ENCODE measurements around the gene ZNF462. TPM values are rescaled to one million over a fixed set of nuclear protein-coding genes. Genes with fewer than 3 reads are reported as not detected.
"Not testable (repeated sequence)": the region's sequence is repeated elsewhere in the genome, so short reads cannot be mapped to it uniquely, and the experiment has no call there.

Gene ZNF462, protein sequence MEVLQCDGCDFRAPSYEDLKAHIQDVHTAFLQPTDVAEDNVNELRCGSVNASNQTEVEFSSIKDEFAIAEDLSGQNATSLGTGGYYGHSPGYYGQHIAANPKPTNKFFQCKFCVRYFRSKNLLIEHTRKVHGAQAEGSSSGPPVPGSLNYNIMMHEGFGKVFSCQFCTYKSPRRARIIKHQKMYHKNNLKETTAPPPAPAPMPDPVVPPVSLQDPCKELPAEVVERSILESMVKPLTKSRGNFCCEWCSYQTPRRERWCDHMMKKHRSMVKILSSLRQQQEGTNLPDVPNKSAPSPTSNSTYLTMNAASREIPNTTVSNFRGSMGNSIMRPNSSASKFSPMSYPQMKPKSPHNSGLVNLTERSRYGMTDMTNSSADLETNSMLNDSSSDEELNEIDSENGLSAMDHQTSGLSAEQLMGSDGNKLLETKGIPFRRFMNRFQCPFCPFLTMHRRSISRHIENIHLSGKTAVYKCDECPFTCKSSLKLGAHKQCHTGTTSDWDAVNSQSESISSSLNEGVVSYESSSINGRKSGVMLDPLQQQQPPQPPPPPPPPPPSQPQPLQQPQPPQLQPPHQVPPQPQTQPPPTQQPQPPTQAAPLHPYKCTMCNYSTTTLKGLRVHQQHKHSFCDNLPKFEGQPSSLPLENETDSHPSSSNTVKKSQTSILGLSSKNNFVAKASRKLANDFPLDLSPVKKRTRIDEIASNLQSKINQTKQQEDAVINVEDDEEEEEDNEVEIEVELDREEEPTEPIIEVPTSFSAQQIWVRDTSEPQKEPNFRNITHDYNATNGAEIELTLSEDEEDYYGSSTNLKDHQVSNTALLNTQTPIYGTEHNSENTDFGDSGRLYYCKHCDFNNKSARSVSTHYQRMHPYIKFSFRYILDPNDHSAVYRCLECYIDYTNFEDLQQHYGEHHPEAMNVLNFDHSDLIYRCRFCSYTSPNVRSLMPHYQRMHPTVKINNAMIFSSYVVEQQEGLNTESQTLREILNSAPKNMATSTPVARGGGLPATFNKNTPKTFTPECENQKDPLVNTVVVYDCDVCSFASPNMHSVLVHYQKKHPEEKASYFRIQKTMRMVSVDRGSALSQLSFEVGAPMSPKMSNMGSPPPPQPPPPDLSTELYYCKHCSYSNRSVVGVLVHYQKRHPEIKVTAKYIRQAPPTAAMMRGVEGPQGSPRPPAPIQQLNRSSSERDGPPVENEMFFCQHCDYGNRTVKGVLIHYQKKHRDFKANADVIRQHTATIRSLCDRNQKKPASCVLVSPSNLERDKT (N-terminal part only)
- total RNA-seq: 10.8 and 14.7 TPM in 2 replicates
- polyA plus RNA-seq (2012): 7.1 TPM

DNA sequence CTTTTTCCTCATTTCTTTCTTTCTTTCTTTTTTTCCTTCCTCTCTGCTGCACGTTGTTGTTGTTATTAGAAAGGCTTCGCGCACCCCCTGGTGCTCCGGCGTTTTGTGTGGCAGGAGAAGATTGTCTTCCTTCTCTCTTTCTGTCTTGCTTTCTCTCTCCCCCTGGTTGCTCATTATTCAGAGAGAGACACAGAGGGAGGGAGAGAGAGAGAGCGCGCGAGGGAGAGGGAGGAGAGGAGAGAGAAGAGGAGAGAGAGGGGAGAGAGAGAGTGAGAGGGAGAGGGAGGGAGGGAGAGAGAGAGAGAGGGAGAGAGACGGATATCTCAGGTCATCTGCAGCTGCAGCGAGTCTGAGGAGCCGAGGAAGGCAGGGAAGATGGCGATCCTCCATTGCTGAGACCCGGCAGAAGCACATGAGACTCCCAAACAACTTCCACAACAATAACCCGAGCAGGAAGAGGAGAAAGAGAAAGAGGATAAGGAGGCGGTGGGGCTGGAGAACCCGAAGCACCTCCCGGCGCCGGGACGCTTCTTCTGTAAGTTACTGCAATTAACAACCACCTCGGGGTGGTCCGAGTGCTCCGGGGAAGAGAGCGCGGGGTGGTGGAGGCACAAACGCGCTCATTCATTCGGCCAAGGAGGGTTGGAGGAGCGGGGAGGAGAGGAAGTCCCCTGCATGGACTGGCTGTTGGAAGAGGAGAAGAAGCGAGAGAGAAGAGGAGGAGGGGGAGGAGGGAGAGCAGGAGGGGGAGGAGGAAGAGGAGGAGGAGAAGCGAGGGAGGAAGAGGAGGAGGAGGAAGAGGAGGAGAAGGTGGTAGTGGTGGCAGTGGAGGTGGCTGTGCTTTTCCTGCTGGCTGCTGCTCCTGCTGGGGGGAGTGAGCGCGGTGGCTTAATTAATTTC lies at the start of gene ZNF462:
Gene ZNF462, plus strand, starts transcription at position 346 of the 900 bp plus-strand sequence. CDS start 60,218 bp downstream, outside the sequence.
- peak; percentile 90 for DNase-seq (ENCODE audit: low read depth)

DNA sequence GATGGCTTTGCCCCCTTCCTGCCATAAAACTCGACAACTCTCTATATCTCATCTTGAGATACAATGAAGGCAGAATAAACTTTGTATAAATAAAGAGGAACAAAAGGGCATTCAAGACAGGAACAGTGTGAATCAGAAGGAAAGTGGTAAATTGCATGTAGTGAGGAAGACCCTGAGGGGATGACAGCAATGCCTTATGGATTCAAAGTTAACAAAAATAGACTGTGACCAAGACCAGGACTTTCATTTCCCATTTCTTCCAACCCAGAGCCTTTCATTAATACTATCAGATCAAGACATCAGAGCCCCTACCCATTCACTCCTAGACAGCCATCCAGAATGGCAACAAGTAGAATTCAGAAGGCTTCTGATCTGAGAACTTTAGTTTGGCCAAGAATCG lies 46.4 kb upstream of the ZNF462 start:
- no peak for DNase-seq (ENCODE audit: low read depth)

DNA sequence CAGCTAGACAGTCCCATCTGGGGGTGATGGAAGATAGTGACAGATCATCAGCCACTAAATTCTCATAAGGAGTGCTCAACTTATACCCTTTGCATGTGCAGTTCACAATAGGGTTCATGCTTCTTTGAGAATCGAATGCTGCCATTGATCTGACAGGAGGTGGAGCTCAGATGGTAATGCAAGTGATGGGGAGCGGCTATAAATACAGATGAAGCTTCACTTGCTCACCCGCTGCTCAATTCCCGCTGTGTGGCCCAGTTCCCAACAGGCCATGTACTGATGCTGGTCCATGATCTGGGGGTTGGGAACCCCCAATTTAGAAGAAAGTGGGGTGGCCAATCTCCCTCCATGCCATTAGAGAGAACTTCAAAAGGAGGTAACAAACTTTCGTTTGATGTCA lies 44.9 kb upstream of the ZNF462 start:
- no peak for DNase-seq (ENCODE audit: low read depth)

DNA sequence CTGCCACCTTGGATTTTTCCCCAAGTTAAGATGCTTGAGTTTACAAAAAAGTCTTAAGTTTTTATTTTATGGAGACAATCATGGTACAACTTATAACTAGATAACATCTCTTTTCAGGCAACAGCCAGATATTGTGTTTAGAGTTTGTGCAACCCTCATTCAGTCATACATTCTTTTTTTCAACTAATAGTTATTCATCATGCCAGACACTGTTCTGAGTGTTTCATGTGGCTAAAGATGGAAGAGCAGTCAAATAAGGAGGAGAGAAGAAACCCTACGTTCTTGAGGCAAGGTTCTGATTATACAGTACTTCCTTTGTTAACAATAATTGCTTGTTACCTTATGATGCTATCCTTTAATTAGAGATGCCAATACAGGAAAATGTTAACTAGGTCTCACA lies 42.1 kb upstream of the ZNF462 start:
- no peak for DNase-seq (ENCODE audit: low read depth)

DNA sequence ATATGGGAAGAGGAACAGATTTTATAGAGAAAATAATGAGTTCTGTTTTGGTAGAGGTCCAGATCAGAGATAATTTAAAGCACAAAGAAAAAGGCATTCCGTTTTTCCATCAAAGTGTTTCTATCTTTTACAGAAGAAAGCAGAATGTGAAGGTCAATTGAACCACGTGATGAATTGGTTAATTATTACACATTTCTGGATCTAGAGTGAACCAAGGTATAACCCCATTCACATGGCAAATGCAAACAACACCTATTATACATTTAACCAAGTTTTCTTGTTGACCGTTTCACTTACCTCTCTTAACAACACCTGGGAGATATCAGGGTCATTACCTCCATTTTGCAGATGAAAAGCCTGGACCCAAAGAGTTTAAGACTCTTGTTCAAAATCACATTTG lies 34.9 kb upstream of the ZNF462 start:
- DNase-seq (ENCODE audit: low read depth): no peak

DNA sequence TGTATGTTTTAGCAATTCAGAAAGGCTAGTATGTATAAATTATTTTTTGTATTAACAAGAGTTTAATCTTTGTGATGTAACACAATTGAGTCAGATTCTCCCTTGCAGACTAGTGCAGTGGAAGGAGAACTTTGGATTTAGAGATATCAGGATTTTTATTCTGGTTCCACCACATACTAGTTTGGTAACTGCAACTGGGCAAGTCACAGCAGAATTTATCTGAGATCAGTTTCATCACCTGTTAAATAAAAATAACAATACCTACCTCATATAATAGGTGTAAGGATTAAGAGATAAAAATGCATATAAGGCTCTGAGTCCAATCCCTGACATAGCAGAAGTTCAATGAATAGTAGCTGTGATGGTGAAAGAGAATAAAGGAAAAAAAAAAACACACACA lies 34.0 kb upstream of the ZNF462 start:
- DNase-seq (ENCODE audit: low read depth): no peak

DNA sequence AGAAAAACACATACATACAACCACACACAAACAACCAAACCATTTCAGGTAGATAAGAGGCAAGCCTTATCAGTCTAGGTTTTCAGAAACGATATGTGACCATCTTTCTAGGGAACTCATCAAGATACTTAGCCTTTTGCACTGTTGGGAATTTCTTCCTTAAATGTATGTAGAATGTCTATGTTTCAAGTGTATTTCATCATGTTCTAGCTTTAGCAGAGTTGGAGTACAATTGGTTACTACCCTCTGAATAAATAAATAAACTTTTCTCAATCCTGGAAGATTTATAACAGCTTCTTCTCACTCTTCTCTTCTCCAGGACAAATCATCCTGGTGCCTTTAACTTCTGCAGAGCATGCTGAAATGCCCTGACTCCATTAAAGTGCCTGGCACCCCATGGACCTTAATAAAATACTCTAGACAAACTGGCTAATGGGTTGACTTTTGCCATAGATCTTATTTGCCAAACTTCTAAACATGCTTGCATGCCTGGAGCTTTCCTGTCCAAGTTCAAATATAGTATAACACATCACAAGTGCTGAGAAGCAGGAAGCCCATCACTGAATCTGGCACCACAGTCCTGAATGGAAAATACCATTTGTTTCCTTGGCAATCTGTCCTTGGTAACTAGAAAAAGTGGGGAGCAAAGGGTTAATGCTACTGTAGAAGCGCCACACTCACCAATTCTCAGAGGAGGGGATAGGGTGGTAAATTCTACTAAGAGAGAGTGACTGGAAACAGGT lies 33.1 kb upstream of the ZNF462 start:
- DNase-seq (ENCODE audit: low read depth): no peak

DNA sequence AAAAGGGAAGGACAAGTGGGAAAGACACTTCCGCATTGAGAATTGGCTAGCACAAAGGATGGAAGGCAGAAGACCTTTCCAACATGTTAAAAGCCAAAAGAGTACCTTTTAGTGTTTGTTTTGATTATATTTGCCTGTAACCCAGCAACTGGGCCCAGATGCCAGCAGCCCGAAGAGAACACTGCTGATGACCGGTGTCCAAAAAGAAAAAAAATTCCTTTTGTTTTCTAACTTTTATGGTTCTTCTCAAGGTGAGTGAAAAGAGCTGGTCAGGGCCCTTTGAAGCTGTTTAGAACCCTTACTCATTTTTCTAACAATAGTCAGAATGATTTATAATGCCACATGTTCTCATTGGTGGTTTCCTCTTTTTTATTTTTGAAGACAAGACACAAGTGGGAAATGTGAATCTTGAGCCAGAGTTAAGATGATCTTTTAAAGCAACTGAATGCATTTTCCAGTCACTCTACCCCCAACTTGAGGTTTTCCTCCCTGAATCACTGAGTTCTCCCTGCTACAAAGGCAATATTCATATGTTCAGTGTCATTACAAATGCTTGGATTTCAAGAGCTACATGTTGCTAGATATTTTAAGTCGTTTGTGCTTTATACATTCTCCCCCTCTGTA lies 32.3 kb upstream of the ZNF462 start:
- DNase-seq (ENCODE audit: low read depth): peak; percentile 78

DNA sequence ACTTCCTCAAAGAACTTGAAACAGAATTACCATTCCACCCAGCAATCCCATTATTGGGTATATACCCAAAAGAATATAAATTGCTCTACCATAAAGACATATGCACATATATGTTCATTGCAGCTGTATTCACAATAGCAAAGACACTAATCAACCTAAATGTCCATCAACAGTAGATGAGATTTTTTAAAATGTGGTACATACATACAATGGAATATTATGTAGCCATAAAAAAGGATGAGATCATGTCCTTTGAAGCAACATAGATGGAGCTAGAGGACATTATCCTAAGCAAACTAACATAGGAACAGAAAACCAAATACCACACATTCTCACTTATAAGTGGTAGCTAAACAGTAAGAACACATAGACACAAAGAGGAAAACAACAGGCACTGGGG lies 28.1 kb upstream of the ZNF462 start:
- no peak for DNase-seq (ENCODE audit: low read depth)

DNA sequence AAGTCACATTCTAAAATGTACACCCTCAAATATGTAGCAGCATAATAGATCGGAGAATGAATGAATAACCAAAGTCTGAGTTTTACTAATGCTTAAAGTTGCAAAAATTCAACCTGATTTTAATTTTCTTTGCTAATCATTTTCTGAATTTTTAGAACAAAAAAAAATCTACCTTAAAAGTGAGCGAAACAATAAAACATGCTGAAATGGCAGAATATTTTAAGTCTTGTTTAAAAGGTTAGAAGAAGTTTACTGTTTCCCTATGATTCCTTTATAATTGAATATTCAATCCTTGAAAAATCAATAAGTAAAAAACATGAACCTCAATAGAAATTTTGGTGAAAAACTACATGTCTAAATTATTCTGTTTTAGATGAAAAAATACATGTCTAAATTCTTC lies 27.1 kb upstream of the ZNF462 start:
- DNase-seq (ENCODE audit: low read depth): no peak

DNA sequence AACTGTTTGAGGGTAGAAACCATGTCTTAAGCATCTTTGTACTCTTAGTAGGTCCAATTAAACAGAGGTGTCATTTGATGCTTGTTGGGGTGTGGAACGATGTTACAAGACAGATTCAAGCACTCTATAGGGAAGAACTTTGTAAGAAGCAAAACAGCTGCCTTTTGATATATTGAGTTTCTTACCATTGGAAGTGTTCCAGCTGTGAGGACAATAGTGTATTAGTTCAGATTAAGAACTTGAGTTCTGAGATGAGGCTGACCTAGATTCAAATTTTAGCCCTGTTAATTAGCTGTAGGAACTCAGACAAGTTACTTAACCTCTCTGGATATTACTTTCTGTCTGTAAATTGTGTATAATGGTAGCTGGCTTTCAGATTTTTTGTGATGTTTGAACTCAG lies 19.6 kb upstream of the ZNF462 start:
- peak; percentile 42 for DNase-seq (ENCODE audit: low read depth)

DNA sequence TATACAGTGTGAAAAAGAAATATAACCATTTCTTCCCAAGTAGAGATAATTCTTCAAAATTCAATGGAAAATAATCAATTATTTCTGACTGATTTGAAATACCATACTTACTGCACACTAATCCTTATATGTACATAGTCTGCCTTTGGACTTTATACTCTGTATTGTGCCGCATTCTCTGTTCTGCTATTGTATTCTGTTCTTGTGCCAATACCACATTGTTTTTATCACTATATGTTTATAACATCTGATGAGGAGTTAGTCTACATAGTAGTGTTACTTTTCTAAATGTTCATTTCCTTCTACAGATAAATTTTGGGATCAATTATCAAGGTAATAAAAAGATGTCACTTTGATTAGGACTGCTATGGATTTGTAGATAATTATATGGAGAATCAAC lies 16.7 kb upstream of the ZNF462 start:
- DNase-seq (ENCODE audit: low read depth): no peak

DNA sequence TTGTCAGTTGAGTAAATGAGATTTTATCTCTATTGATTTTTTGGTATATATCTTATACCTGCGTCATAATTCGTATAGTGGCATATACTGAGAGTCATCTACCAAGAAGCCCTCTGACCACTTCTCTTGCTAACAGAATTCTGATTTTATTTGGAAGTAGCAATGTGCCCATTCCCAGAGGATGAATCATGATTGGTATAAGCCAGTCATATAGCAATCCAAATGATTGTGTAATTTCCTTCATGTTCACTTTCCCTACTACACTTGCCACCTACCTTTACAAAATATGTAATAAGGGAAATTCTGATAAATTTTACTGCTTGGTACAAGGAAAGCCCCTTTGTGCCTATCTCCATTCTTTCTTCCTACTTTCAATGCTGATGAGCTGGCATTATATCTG lies 16.1 kb upstream of the ZNF462 start:
- DNase-seq (ENCODE audit: low read depth): no peak

DNA sequence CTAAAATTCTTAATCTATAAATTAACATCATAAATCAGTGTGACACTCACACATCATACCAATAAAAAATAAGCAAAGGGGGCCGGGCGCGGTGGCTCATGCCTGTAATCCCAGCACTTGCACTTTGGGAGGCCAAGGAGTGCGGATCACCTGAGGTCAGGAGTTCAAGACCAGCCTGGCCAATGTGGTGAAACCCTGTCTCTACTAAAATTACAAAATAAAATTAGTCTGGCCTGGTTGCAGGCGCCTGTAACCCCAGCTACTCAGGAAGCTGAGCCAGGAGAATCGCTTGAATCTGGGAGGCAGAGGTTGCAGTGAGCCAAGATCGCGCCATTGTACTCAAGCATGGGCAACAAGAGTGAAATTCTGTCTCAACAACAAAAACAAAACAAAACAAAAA lies 11.3 kb upstream of the ZNF462 start:
- not testable (repeated sequence) for DNase-seq (ENCODE audit: low read depth)

DNA sequence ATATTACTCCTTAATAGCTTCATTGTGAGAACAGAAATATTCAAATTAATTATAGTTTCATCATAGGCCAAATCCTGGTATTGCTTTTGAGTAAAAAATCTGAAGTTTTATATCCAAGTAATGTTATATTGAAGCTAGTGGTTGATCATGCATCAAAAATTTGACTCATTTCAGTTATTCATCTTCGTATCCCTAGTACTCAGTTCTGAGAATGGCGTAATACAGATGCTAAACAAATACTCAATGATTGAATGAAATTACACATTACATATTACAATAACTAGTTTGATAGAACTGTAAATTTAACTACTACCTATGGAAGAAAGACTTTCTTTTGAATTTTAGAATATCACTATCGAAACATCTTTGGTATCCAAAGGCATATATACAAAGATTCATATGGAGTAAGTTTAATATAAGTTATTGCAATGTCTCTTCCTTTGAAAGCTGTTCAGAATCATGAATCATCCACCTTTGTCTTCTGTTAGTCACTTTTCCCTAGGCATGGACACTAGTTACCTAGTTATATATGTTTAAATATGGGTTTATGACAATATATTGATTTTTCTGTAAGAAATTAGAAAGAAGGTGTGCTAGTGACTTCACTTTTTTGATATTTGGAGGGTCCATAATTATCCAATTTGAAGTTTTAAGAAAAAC lies 5.0 kb upstream of the ZNF462 start:
- no peak for DNase-seq (ENCODE audit: low read depth)

DNA sequence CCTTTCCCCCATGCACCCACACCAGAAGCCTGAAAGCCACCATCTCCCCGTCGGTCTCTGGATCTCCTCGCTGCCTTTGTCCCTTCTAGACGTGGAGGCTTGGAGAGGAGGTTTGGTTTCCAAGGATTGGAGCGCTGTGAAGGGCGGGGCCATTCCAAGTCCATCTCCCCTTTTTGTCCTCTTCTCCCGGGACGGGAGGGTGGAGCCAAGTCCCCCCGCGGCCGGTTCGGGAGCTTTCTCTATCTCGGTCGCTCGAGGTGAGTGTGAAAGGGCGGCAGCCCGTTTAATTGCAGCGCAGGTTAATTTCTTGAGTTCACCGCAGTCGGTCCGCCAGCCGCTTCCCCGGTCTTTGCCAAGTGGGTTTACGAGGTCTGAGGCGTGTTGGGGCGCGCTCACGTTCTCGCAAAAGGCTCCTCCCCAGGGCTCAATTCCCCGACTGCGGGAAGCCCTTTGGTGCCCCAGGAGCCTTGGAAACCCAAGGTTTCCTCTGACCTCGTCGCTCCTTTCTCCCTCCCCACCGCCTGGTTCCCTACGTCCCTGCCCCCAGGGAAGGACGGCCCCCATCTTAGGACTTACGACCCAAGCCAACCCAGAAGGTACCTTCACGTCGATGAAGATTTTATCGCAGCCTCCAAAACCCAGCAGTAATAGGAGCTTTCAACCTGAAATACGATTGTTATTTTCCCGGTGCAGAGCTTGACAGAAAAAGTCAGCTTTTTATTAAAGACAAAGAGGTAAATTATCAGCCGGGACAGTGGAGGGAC lies 2.8 kb upstream of the ZNF462 start:
- DNase-seq (ENCODE audit: low read depth): peak; percentile 46

DNA sequence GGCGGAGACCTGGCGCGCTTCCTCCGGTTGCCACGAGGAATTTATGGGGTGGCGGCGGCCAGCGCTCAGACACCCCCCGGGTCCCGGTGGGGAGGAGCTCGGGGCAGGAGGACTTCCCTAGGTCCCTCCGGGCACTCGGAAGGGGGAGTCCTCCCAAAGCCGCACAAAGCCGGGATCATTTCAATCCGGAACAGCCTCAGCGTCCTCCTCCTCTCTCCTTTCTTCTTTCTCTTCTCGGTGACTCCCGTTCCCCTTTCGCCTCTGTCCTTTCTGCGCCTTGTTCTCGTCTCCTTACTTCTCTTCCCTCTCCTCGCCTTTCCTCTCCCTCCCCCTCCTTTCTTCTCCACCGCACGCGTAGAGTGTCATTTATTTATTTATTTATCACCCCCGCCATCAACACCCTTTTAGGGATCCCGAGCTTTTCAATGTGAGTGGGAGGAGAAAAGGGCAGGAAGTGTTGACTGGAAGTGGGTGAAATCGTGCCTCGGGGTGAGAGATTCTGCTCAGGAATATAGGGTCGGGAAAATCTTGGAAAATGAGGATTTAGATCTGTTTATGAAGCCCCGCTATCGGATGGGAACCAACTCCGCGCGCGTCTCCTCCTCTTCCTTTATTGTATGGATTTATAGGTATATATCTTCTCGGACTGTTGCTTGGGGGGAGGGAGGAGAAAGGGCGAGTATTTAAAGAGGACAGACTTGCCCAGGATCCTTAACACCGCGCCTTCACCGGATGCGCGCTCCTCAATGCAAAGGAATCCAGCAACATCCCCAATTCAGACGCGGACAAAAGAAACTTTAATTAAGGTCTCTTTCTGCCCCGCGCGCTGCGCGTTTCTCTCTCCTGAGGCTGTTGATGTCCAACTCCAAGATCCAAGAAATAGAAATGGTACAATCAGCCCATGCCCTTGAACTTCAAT lies 2.0 kb upstream of the ZNF462 start:
- DNase-seq (ENCODE audit: low read depth): peak; percentile 67

All from myocyte (in vitro differentiated cells).